Ishikawa (cell line): Measurements from ENCODE around the gene TTC31.
A peak's percentile ranks its signal among the peaks of the same experiment; 100 is the strongest.

ENCODE experiments used
- CEBPB ChIP-seq: IDR thresholded peaks from 2 replicates; pipeline ENCODE4 v1.6.1; 2012
- CREB1 ChIP-seq: IDR thresholded peaks from 2 replicates; pipeline ENCODE4 v1.6.1; 2012; ENCODE audit warnings: low read depth
- EGR1 ChIP-seq: IDR thresholded peaks from 2 replicates; pipeline ENCODE4 v1.6.1; 2012
- EP300 ChIP-seq: IDR thresholded peaks from 2 replicates; pipeline ENCODE4 v1.6.1; 2012; ENCODE audit warnings: borderline replicate concordance
- FOXM1 ChIP-seq: IDR thresholded peaks from 2 replicates; pipeline ENCODE4 v1.6.1; 2012; ENCODE audit warnings: low read depth, borderline replicate concordance
- NFIC ChIP-seq: IDR thresholded peaks from 2 replicates; pipeline ENCODE4 v1.6.1; 2012
- RAD21 ChIP-seq: IDR thresholded peaks from 2 replicates; pipeline ENCODE4 v1.6.1; 2012; ENCODE audit warnings: low read depth
- TAF1 ChIP-seq: IDR thresholded peaks from 2 replicates; pipeline ENCODE4 v1.6.1; 2012; ENCODE audit warnings: low read depth, mild to moderate bottlenecking
- TCF12 ChIP-seq: IDR thresholded peaks from 2 replicates; pipeline ENCODE4 v1.6.1; 2012; ENCODE audit warnings: low read depth
- TEAD4 ChIP-seq: IDR thresholded peaks from 2 replicates; pipeline ENCODE4 v1.6.1; 2012
- YY1 ChIP-seq: IDR thresholded peaks from 2 replicates; pipeline ENCODE4 v1.6.1; 2012; ENCODE audit warnings: low read depth
- ZBTB7A ChIP-seq: IDR thresholded peaks from 2 replicates; pipeline ENCODE4 v1.6.1; 2012; ENCODE audit warnings: low read depth
- TF ChIP-seq, protein P1 (sequence below): IDR thresholded peaks from 2 replicates; pipeline ENCODE4 v1.6.1; 2012; ENCODE audit warnings: low read depth, mild to moderate bottlenecking
- TF ChIP-seq, protein P2 (sequence below): IDR thresholded peaks from 2 replicates; pipeline ENCODE4 v1.6.1; 2012
- TF ChIP-seq, protein P3 (sequence below): IDR thresholded peaks from 2 replicates; pipeline ENCODE4 v1.6.1; 2012

TTC31 gene

DNA sequence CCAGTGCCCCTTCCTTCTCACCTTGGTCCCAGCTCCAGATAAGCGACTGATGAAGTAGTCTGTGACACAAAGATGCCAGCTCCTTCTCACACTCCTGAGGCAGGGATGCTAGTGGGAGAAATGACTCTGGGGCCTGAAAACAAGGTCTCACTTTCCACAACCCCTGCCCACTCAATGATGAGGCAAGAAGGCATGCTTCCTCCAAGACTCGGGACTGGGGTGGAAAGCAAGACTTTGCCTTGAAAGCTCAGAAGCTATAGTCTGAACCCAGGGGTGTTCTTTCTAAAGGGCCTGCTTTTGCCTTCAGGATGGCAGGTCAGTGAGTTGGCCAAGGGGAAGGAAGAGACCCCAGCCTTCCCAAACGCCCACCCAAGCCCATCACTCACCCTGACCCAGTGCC is 1.4 kb upstream of the TTC31 start:
- TF ChIP-seq TAF1: no peak
- no peak for TF ChIP-seq ZBTB7A
- TF ChIP-seq FOXM1: no peak
- no peak for TF ChIP-seq TEAD4
- TF ChIP-seq, protein P1, sequence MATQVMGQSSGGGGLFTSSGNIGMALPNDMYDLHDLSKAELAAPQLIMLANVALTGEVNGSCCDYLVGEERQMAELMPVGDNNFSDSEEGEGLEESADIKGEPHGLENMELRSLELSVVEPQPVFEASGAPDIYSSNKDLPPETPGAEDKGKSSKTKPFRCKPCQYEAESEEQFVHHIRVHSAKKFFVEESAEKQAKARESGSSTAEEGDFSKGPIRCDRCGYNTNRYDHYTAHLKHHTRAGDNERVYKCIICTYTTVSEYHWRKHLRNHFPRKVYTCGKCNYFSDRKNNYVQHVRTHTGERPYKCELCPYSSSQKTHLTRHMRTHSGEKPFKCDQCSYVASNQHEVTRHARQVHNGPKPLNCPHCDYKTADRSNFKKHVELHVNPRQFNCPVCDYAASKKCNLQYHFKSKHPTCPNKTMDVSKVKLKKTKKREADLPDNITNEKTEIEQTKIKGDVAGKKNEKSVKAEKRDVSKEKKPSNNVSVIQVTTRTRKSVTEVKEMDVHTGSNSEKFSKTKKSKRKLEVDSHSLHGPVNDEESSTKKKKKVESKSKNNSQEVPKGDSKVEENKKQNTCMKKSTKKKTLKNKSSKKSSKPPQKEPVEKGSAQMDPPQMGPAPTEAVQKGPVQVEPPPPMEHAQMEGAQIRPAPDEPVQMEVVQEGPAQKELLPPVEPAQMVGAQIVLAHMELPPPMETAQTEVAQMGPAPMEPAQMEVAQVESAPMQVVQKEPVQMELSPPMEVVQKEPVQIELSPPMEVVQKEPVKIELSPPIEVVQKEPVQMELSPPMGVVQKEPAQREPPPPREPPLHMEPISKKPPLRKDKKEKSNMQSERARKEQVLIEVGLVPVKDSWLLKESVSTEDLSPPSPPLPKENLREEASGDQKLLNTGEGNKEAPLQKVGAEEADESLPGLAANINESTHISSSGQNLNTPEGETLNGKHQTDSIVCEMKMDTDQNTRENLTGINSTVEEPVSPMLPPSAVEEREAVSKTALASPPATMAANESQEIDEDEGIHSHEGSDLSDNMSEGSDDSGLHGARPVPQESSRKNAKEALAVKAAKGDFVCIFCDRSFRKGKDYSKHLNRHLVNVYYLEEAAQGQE: no peak
- no peak for TF ChIP-seq RAD21
- TF ChIP-seq CEBPB: no peak
- no peak for TF ChIP-seq CREB1
- TF ChIP-seq TCF12: no peak
- TF ChIP-seq YY1: no peak
- no peak for TF ChIP-seq NFIC
- TF ChIP-seq, protein P2, sequence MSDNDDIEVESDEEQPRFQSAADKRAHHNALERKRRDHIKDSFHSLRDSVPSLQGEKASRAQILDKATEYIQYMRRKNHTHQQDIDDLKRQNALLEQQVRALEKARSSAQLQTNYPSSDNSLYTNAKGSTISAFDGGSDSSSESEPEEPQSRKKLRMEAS: no peak
- TF ChIP-seq, protein P3, sequence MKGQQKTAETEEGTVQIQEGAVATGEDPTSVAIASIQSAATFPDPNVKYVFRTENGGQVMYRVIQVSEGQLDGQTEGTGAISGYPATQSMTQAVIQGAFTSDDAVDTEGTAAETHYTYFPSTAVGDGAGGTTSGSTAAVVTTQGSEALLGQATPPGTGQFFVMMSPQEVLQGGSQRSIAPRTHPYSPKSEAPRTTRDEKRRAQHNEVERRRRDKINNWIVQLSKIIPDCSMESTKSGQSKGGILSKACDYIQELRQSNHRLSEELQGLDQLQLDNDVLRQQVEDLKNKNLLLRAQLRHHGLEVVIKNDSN: no peak
- TF ChIP-seq EGR1: no peak
- TF ChIP-seq EP300: no peak

DNA sequence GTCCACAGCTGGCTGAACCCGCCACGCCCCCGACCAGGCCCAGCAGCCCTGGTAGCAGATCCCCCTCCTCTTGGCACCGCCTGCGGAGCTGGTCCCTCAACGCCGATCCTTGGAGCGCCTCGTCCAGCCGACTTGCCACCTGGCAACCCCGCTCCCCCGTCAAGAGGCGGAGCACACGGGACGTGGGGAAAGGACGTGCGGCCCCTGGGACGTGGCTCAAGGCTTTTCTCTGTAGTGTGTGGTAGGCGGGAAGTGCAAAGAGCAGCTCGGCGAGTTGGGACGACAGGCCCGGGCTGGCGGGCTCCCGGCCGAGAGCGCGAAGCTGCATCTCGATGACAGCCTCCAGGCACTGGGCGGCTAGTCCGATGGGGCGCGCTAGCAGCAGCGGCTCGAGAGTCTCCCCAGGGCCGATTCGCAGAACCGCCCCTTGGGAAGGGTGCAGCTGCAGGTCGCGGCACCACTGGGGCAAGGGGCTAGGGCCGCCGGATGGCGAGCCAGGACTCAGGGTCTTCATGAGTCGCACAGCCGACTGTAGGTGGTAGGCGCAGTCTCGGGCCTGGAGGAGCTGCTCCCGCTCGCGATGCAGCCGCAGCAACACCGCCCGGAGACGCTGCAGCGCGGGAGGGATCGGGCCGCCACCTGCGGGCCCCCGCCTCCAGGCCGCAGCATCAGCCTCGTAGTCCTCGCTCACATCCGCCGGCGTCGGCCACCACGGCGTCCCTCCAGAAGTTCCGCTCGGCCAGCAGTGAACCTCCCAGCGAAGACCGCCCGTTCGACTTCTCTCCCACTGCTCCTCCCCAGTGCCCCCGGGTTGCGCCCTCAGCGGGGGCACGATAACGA is 700 bp upstream of the TTC31 start:
- TF ChIP-seq, protein P2: 0 out of 2 replicates have a peak, but pooled peaks have one; percentile 19
- TF ChIP-seq NFIC: no peak

DNA sequence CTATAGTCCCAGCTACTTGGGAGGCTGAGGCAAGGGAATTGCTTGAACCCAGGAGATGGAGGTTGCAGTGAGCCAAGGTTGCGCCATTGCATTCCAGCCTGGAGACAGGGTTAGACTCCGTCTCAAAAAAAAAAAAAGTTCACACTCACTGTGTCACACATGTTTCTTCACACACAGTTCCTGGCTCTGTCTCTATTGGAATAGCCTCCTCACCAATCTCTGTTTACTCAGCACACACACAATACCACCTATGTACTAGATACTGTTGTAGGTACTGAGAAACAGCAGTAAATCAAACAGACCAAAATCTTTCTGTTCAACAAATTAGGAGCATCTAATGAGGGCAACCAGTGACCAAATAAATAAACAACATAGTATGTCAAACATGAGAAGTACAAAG is 3.3 kb downstream of the TTC31 start:
- TF ChIP-seq NFIC (no peak), FOXM1 (no peak), EGR1 (no peak), TAF1 (no peak), RAD21 (no peak), TCF12 (no peak), CREB1 (no peak), YY1 (no peak), CEBPB (no peak), ZBTB7A (no peak), EP300 (no peak), TEAD4 (no peak)
- TF ChIP-seq, protein P1: no peak
- TF ChIP-seq, protein P3: no peak
- TF ChIP-seq, protein P2: no peak

DNA sequence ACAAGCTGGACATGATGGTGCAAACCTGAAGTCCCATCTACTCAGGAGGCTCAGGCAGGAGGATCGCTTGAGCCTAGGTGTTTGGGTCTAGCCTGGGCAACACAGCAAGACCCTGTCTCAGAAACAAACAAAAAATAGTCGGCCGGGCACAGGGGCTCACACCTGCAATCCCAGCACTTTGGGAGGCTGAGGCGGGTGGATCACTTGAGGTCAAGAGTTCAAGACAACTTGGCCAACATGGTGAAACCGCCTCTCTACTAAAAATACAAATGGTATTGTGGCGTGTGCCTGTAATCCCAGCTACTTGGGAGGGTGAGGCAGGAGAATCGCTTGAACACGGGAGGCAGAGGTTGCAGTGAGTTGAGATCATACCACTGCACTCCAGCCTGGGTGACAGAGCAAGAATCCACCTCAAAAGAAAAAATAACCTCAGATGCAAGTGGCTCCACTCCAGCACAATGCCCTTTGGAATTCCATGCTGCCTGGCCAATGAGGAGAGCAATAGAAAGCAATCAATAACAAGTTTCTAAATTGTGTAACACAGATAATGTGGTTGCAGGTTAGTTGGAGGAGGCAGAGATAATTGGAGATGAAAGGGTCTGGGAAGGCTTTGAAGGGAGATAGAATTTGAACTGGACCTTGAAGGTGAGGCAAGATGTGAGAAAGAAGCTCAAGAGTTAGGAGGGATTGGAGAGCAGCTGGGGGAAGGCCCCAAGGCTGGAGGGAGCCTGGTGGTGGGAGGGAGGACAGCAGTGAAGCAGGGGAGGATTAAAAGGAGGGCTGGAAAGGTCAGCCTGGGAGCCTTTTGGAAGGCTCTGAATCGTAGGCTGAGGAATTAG is 6.0 kb downstream of the TTC31 start:
- TF ChIP-seq YY1 (no peak), TEAD4 (no peak), NFIC (no peak), RAD21 (no peak), CEBPB (no peak), CREB1 (no peak), FOXM1 (no peak), TCF12 (no peak), EGR1 (no peak), ZBTB7A (no peak), EP300 (no peak), TAF1 (no peak)
- TF ChIP-seq, protein P1: no peak
- TF ChIP-seq, protein P2: no peak
- TF ChIP-seq, protein P3: no peak
